Hippocampal formation (tissue), 2 donors: ENCODE data around the gene CETN3.
"Not testable (repeated sequence)": the region's sequence is repeated elsewhere in the genome, so short reads cannot be mapped to it uniquely, and the experiment has no call there.

Experiments
- DNase-seq, 2 donors: peaks; one replicate each; lab custom pipeline; 2025; lab: John Stamatoyannopoulos, UW

The CETN3 gene

GRCh38 chr5:90383903-90384302 is 25.7 kb downstream of the CETN3 start:
- DNase-seq: no peak

- DNase-seq: no peak
These were observed 28.2 kb downstream of the CETN3 start for GRCh38 chr5:90381213-90381929.

GRCh38 chr5:90379652-90380051 is 29.9 kb downstream of the CETN3 start:
- no peak for DNase-seq

- no peak for DNase-seq
These were observed 30.8 kb downstream of the CETN3 start for GRCh38 chr5:90378752-90379151.

- not testable (repeated sequence) for DNase-seq
These were observed 38.3 kb downstream of the CETN3 start for GRCh38 chr5:90371269-90371668.

DNA sequence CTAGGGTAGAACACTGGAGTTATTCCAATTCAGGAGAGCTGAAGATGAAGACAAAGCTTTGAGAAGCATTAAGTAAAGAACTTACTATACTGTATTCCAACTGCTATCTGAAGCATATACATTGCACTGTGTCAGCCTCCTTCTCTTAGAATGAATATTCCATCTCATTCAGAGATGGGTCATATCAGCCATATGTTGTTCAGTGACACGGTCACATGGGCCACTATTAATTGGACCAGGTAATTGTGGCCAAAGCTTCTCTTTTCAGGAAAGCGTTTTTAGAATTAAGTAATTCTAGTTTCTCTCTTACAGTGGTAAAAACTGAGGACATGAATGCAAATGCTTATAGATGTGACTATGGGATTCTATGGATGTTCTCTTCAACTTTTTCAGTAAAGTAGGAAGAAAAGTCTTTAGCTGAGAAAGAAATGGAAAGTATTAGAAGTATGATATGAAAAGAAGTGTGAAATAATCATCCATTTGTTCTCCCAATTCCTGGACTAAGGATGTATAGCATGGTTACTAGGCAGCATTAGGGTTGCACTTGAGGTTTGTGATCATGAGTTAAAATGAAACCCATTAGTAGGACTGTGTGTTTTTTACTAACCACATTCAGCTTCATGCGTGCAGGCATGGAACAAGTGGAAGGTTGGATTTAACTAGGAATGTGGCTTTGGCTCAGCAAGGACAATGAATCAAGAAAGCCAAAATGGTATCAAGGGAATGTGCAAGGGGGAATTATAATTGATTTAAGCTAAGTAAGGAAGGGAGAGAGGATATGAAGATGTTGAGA is 40.9 kb downstream of the CETN3 start:
- DNase-seq: no peak

DNA sequence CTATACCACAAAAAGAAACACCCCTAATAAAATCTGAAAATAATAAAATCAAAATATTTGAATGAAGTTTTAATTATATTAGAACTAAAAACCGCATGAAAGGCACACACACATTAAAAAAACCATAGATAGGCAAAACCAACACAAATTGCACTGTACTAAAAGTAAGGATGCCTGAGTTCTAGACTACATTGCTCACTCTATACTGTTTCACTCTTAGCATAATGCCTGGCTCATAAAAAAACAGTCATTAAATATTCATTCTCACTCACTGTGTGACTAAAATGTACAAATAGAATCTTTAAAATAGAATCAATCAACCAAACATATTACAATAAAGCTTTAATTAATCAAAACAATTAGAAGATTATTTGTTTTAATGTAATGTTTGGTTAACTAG is 41.7 kb downstream of the CETN3 start:
- no peak for DNase-seq

GRCh38 chr5:90366948-90367347 is 42.6 kb downstream of the CETN3 start:
- DNase-seq: no peak

DNA sequence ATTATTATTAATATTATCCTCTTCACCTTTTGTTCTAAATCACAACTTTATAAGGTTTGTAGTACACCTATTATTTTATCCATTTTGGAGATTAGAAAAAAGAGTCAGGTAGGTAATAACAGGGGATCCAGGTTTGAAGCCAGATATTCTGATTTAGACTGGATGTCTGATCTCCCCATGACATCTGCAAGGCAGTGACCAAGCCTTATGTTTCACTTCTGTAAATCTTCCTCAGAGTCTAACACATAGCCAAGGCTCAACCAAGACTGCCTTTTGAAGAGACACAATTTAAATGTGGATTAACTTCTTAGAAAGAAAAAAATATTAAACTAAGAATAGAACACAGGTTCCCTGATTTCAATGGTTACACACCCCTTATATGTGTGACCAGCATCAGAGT is 44.2 kb downstream of the CETN3 start:
- DNase-seq: no peak

- DNase-seq: no peak
These were observed 50.3 kb downstream of the CETN3 start for GRCh38 chr5:90359073-90359920.

DNA sequence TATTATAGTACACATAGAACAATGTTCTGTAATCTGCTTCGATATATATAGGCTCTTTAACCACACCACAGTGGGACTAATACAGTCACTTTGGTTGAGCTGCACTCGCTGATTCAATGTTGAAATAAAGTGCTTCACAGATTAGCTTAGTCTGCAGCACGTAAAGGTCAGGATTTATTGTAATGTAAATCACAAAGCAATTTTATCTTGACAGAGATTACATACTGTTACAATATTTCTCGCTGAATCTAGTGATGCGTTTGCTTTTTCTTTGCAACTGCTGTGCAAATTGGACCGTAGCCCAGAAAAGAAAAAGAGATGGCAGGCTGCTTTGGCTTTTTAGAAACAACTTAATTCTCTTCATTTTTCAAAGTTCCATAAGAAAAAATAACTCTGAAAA is 52.9 kb downstream of the CETN3 start:
- no peak for DNase-seq

DNA sequence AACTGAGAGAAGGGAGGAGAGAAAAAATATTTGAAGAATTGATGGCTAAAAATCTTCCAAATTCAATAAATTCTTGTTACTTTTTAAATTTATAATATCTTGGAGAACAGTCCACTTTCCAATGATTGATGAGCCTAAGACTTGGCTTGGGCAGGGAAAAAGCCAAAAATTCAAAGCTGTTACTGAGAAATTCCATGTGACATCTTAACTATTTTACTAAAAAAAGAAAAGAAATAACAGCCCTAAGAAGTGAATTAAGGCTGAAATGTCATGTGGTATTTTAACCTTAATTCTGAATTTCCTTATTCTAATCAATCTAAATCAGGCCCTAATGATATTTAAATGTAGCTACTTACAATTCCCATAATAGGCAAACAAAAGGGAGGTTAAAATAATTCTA is 53.4 kb downstream of the CETN3 start:
- no peak for DNase-seq

DNA sequence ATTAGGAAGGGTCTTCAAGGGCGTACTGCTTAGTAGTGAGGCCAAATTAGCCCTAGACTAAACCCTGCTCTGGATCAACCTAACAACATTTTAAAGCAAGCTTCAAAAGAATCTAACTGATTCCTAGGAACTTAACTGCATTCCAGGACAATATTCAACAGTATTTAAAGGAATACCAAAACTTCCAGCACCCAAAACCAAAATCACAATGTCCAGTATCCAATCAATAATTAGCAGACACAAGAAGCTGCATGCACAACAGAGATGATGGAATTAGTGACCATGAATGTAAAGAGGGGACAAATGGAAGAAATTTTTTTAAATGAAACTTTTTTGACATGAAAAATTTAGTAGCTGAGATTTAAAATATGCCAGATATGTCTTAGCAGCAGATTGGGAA is 53.9 kb downstream of the CETN3 start:
- DNase-seq: no peak

GRCh38 chr5:90353254-90353653 is 56.3 kb downstream of the CETN3 start:
- no peak for DNase-seq

DNA sequence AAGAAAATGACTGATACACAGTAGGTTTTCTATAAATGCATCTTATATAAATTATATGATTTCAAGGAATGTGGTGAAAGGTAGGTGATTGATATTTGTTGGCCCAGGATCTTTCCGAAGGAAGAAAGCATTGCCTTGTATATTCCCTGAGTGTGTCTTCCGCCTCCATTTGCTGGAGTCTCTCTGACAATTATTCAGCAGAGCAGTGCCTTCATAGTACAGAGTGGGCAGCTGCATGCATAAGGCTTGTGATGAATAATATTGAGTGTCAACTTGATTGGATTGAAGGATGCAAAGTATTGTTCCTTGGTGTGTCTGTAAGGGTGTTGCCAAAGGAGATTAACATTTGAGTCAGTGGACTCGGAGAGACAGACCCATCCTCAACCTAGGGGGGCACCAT is 58.5 kb downstream of the CETN3 start:
- no peak for DNase-seq

DNA sequence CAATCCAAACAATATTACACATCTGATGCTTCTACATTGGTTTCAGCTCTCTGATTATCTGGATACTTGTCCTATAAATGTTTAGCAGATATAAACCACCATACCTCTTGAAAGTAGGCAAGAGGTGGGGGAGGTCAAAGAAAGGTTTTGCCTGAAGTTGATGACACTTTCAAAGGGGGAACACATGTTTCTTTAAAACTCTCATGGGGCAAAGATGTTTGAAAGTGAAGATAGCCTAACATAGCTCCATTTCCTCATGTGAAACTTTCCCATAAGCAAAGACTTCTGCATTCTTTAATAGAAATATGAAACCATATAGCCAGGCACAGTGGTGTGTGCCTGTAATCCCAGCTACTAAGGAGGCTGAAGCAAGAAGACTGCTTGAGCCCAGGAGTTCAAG is 62.1 kb downstream of the CETN3 start:
- no peak for DNase-seq

DNA sequence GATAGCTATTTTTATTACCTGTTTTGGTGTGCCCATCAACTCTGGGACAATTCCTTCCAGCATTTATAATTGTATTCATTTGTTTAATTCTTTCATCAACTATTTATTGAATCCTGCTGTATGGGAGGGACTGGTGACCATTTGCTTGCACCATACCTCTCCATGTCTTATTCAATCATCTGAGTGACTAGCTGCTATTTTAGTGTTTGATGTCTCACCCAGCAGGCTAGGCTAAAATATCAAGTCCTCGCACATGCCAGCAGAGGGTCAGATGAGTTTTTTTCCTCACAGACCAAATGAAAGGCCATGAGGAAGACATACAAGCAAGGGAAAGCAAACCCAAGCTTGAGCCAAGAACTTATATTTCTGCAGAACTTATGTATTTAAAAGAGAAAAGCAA is 63.9 kb downstream of the CETN3 start:
- no peak for DNase-seq

- DNase-seq: no peak
These were observed 64.9 kb downstream of the CETN3 start for GRCh38 chr5:90344689-90345088.

DNA sequence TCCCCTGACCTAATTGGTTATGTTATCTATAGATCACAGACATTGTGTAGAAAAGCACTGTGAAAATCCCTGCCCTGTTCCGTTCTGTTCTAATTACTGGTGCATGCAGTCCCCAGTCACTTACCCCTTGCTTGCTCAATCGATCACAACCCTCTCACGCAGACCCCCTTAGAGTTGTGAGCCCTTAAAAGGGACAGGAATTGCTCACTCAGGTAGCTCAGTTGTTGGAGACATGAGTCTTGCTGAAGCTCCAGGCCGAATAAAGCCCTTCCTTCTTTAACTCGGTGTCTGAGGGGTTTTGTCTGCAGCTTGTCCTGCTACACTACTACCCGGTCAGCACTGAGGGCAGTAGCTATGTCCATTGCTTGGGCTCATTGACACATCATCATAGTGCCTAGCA is 65.8 kb downstream of the CETN3 start:
- DNase-seq: not testable (repeated sequence)

DNA sequence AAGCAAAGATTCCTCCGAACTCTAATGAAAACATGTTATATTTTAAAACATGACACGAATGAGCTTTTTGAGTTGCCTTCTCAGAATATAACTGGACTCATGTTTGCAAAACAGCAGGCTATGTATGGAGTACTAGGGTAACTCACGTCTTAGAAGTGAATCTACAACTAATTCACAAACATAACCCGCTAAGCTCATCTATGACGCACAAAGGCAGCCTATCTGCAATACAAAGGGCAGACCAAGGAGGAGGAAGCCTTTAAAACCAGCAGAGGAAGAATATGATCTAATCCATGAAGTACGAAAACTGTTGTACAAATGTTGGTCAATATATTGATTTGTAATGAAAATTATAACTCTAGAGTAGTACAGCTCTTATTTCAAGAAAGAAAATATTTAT is 67.0 kb downstream of the CETN3 start:
- DNase-seq: no peak
